Measurements from ENCODE around the gene ICAM5.
"Not testable (repeated sequence)": the region's sequence is repeated elsewhere in the genome, so short reads cannot be mapped to it uniquely, and the experiment has no call there.

GRCh38 chr19:10241826-10242449 lies 47.8 kb upstream of the ICAM5 start:
- TF ChIP-seq CTCF (IDR thresholded peaks at IDR 0.05; ENCODE audit: poor library complexity); EZH2phosphoT487 (IDR thresholded peaks at IDR 0.05; ENCODE audit: low read depth, severe bottlenecking, unreplicated experiment); EZH2 (IDR thresholded peaks at IDR 0.05; ENCODE audit: borderline replicate concordance): not testable (repeated sequence)
